Measurements from ENCODE around the gene ZNF587B. TPM values are rescaled to one million over a fixed set of nuclear protein-coding genes. Genes with fewer than 3 reads are reported as not detected.

Gene ZNF587B
- total RNA-seq, 1 experiment from 2014 or later: 20.0 TPM

DNA sequence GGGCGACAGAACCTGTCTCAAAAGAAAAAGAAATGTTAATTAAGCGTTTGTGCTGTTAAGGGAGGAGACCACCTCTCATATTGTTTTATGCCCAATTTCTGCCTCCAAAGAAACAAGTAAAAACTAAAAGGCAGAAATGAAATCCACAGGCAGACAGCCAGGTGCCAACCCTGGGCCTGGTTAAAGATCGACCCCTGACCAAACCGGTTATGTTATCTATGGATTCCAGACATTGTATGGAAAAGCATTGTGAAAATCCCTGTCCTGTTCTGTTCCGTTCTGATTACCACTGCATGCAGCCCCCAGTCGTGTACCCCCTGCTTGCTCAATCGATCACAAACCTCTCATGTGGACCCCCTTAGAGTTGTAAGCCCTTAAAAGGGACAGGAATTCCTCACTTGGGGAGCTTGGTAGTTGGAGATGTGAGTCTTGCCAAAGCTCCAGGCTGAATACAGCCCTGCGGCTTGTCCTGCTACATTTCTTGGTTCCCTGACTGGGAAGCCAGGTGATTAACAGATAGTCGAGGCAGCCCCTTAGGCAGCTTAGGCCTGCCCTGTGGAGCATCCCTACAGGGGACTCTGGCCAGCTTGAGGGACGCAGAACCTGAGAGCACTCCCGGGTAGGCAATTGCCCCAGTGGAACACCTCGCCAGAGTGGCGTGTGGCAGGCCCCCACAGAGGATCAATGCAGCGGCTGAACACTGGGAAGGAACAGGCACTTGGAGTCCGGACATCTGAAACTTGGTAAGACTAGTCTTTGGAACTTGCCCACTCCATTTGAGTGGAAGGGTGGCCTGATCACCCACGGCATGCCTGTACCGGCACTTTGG is 14.6 kb upstream of the ZNF587B start:
- intact Hi-C loops (cut with micrococcal nuclease; ENCODE audit: unreplicated experiment): no loop called here
- BruUV-seq (replicated peaks): no TSS peak
- CTCF ChIA-PET: interaction anchor here (0.6 kb wide), 1 partner anchor 134 kb away, joined by 3 read pairs; the partner anchor contains the start of gene ZNF551
- Histone ChIP-seq H3K4me1 (ENCODE audit: insufficient read depth, low read length, poor library complexity, severe bottlenecking) (no peaks in the 10 kb centered on the region), H3K4me3 (ENCODE audit: low read depth, low read length, poor library complexity, severe bottlenecking) (peak overlapping the region; percentile 95), H3K27ac (ENCODE audit: low read depth, low read length, poor library complexity, severe bottlenecking) (no peak overlapping the region), H3K9me3 (ENCODE audit: low read depth, low read length, poor library complexity, severe bottlenecking) (no peaks in the 10 kb centered on the region), H3K36me3 (ENCODE audit: insufficient read depth, low read length, poor library complexity, severe bottlenecking) (peaks cover 4% of the 10 kb centered on the region), H3K27me3 (replicated peaks; ENCODE audit: insufficient read depth, low read depth, low read length, poor library complexity) (no peaks in the 10 kb centered on the region)
- DNase-seq (ENCODE audit: low spot score): no peak
- POLR2A ChIA-PET (ENCODE audit: low non-redundant PET): no interaction called here
- TF ChIP-seq EZH2 (IDR thresholded peaks at IDR 0.05; ENCODE audit: borderline replicate concordance, low read depth, low read length, poor library complexity, severe bottlenecking): no peak
- TF ChIP-seq, protein P1, sequence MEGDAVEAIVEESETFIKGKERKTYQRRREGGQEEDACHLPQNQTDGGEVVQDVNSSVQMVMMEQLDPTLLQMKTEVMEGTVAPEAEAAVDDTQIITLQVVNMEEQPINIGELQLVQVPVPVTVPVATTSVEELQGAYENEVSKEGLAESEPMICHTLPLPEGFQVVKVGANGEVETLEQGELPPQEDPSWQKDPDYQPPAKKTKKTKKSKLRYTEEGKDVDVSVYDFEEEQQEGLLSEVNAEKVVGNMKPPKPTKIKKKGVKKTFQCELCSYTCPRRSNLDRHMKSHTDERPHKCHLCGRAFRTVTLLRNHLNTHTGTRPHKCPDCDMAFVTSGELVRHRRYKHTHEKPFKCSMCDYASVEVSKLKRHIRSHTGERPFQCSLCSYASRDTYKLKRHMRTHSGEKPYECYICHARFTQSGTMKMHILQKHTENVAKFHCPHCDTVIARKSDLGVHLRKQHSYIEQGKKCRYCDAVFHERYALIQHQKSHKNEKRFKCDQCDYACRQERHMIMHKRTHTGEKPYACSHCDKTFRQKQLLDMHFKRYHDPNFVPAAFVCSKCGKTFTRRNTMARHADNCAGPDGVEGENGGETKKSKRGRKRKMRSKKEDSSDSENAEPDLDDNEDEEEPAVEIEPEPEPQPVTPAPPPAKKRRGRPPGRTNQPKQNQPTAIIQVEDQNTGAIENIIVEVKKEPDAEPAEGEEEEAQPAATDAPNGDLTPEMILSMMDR (conservative IDR thresholded peaks at IDR 0.05; ENCODE audit: low read depth, low read length): no peak

DNA sequence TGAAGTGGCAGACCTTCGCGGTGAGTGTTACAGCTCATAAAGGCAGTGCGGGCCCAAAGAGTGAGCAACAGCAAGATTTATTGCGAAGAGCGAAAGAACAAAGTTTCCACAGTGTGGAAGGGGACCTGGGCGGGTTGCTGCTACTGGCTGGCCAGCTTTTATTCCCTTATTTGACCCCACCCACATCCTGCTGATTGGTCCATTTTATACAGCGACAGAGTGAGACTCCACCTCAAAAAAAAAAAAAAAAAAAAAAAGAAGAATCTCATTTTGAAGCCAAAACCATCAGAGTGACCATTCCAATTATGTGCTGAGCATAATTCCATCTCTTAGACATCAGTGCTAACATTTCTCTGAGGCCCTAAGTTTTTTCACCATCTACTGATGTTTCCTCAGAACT is 13.4 kb upstream of the ZNF587B start:
- TF ChIP-seq EZH2 (IDR thresholded peaks at IDR 0.05; ENCODE audit: borderline replicate concordance, low read depth, low read length, poor library complexity, severe bottlenecking): no peak
- TF ChIP-seq, protein P1 (conservative IDR thresholded peaks at IDR 0.05; ENCODE audit: low read depth, low read length): no peak
- ChIA-PET POLR2A (ENCODE audit: low non-redundant PET) (no interaction called here), CTCF (no interaction called here)
- no peak overlapping the region for H3K27ac ChIP-seq (ENCODE audit: low read depth, low read length, poor library complexity, severe bottlenecking)
- no peaks in the 10 kb centered on the region for H3K9me3 ChIP-seq (ENCODE audit: low read depth, low read length, poor library complexity, severe bottlenecking)
- H3K4me3 ChIP-seq (ENCODE audit: low read depth, low read length, poor library complexity, severe bottlenecking): no peak overlapping the region
- DNase-seq (ENCODE audit: low spot score): no peak
- intact Hi-C loops (cut with micrococcal nuclease; ENCODE audit: unreplicated experiment): no loop called here
- no TSS peak for BruUV-seq (replicated peaks)
- no peaks in the 10 kb centered on the region for H3K4me1 ChIP-seq (ENCODE audit: insufficient read depth, low read length, poor library complexity, severe bottlenecking)
- H3K36me3 ChIP-seq (ENCODE audit: insufficient read depth, low read length, poor library complexity, severe bottlenecking): peaks cover 6% of the 10 kb centered on the region
- no peaks in the 10 kb centered on the region for H3K27me3 ChIP-seq (replicated peaks; ENCODE audit: insufficient read depth, low read depth, low read length, poor library complexity)

GRCh38 chr19:57817976-57818375 is 12.1 kb upstream of the ZNF587B start:
- DNase-seq (ENCODE audit: low spot score): no peak
- ChIA-PET CTCF (no interaction called here), POLR2A (ENCODE audit: low non-redundant PET) (no interaction called here)
- Histone ChIP-seq H3K4me1 (ENCODE audit: insufficient read depth, low read length, poor library complexity, severe bottlenecking) (no peaks in the 10 kb centered on the region), H3K27ac (ENCODE audit: low read depth, low read length, poor library complexity, severe bottlenecking) (no peak overlapping the region), H3K9me3 (ENCODE audit: low read depth, low read length, poor library complexity, severe bottlenecking) (no peaks in the 10 kb centered on the region), H3K4me3 (ENCODE audit: low read depth, low read length, poor library complexity, severe bottlenecking) (no peak overlapping the region), H3K27me3 (replicated peaks; ENCODE audit: insufficient read depth, low read depth, low read length, poor library complexity) (no peaks in the 10 kb centered on the region), H3K36me3 (ENCODE audit: insufficient read depth, low read length, poor library complexity, severe bottlenecking) (peaks cover 2% of the 10 kb centered on the region)
- intact Hi-C loops (cut with micrococcal nuclease; ENCODE audit: unreplicated experiment): no loop called here
- BruUV-seq (replicated peaks): no TSS peak
- TF ChIP-seq EZH2 (IDR thresholded peaks at IDR 0.05; ENCODE audit: borderline replicate concordance, low read depth, low read length, poor library complexity, severe bottlenecking): no peak
- TF ChIP-seq, protein P1 (conservative IDR thresholded peaks at IDR 0.05; ENCODE audit: low read depth, low read length): no peak

Data from A673 (cell line).